HT1080 (cell line): ENCODE results near the gene USP11. TPM values are rescaled to one million over a fixed set of nuclear protein-coding genes. Genes with fewer than 3 reads are reported as not detected.

Experiments used
- DNase-seq: peaks from one replicate; pipeline ENCODE4 v3.0.0-alpha.2; 2015; ENCODE audit warnings: low read depth
- total RNA-seq: library from RNA; depleted of rRNA; stranded (reverse); fragments of >200 nt; shearing (Covaris generic); gene quantifications from 2 replicates; pipeline ENCODE4 v1.2.3, GENCODE V29; 2014

The USP11 gene
- total RNA-seq, 1 experiment from 2014 or later: 33.2 TPM

DNA sequence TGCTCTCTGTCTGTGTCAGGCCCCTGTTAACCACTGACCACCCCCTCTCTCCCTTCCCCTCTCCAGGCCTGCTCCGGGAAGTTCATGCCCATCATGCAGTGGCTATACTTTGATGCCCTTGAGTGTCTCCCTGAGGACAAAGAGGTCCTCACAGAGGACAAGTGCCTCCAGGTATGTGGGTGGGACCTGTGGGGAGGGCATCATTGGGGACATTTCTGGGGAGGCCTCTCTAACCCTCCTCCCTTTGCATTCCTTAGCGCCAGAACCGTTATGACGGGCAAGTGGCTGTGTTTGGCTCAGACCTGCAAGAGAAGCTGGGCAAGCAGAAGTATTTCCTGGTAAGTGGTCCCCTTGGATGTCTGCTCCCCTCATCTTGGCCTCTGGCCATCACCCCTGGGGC is 29.9 kb upstream of the USP11 start:
- DNase-seq: no peak

DNA sequence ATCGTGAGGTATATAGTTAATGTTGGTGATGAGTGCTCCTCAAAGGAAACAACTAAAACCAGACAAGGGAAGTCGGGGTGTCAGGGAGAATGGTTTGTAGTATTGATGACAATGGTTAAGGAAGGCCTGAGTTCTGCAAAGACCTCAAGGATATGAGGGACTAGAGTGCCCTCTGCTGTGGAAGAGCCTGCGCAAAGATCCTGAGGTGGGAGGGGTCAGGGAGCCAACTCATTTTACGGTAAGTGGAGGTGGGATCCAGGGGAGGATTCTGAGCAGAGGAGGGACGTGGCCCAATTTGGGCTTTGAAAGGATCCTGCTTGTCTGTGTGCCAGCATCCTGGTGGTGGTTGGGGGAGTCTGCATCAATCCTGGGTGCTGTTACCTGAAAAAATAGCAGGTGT is 27.8 kb upstream of the USP11 start:
- no peak for DNase-seq

DNA sequence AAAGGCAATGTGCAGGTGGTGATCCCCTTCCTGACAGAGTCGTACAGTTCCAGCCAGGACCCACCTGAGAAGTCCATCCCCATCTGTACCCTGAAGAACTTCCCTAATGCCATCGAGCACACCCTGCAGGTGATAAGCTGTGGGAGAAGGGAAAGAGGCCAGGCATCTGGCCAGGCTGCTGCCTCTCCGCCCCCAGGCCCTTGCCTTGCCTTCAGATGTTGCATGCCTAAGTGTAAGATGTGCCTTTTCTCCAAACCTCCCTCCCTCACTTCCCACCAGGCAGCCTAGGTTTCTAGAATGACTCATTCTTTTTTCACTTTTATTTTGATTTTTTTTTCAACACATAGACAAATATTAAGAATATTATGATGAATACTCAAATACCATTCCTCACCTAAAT is 26.5 kb upstream of the USP11 start:
- no peak for DNase-seq

DNA sequence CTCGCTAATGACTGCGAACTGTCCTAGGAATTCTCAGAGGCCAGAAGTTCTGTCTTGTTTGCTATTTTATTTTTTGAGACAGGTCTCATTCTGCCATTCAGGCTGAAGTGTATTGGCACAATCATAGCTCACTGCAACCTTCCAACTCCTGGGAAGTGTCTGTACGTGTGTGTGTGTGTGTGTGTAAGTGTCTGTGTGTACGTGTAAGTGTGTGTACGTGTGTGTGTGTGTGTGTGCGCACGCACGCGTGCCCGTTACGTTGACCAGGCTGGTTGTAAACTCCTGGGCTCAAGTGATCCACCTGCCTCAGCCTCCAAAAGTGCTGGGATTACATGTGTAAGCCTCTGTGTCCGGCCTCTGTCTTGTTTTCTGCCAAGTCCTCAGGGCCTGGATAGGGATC is 24.7 kb upstream of the USP11 start:
- DNase-seq: no peak

DNA sequence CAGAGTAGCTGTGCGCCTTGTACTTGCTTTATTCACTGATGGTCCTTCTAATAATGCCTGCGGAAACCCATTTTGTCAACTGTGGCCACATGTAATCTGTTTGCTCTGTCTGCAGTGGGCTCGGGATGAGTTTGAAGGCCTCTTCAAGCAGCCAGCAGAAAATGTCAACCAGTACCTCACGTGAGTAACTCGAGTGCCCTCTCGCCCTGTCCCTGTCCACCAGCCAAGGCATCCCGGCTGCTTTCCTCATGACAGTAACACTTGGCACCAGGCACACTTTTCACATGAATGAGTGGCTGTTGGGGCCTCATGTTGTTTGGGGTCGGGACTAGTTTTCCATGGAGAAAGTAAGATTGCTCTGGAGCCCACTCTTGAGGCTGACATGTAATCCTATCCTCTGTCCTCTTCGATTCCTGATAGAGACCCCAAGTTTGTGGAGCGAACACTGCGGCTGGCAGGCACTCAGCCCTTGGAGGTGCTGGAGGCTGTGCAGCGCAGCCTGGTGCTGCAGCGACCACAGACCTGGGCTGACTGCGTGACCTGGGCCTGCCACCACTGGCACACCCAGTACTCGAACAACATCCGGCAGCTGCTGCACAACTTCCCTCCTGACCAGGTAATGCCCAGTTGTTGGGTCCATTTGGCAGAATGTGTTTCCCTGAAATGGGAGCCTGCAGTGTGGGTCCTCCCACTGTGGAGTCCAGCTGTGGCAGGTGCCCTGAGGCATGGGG is 23.1 kb upstream of the USP11 start:
- DNase-seq: no peak

DNA sequence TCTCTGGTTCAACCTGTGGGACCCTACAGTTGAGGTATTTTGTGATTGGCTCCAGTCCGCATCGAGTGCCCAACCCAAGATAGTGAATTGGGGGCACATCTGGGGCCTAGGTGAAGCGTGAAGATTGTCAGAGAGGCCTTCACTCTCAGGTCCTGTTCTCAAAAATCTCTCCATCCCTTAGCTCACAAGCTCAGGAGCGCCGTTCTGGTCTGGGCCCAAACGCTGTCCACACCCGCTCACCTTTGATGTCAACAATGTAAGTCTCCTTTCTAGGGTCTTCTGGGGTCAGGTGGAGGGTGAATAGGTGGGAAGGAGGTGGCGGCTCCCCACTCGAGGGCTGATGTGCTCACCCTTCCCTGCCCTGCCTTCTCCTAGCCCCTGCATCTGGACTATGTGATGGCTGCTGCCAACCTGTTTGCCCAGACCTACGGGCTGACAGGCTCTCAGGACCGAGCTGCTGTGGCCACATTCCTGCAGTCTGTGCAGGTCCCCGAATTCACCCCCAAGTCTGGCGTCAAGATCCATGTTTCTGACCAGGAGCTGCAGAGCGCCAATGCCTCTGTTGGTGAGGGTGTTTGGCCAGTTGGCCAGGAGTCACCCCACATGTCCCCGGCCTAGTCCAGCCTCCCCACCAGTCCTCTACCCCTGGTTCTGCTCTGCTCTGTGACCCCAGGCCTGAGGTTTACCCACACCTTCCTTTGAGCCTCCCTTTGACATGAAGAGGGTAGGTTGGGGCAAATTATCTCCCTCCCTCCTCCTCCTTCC is 22.0 kb upstream of the USP11 start:
- DNase-seq: no peak

DNA sequence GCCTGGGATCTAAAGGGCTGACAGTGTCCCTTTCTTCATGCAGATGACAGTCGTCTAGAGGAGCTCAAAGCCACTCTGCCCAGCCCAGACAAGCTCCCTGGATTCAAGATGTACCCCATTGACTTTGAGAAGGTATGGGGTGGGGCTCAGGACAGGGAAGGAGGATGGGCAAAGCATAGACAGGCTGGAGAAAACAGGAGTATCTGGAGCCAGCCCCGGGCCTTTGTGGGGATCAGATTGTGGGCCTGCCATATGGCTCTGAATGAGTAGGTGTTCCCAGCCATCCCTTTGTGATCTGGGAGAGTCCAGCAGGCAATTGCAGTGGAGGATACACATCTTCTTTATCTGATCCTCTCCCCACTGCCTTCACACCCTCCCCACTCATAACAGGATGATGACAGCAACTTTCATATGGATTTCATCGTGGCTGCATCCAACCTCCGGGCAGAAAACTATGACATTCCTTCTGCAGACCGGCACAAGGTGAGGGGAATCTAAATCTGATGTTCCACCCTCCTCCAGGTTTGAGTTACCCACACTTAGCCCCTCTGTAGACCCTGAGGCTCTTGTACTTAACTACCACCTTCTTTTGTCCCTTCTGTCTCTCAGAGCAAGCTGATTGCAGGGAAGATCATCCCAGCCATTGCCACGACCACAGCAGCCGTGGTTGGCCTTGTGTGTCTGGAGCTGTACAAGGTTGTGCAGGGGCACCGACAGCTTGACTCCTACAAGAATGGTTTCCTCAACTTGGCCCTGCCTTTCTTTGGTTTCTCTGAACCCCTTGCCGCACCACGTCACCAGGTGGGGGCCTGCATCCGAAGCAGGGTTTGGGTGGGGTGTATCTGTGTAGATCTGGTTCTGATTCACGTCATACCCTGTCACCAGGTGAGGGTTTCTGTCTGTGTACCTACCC is 20.2 kb upstream of the USP11 start:
- no peak for DNase-seq

DNA sequence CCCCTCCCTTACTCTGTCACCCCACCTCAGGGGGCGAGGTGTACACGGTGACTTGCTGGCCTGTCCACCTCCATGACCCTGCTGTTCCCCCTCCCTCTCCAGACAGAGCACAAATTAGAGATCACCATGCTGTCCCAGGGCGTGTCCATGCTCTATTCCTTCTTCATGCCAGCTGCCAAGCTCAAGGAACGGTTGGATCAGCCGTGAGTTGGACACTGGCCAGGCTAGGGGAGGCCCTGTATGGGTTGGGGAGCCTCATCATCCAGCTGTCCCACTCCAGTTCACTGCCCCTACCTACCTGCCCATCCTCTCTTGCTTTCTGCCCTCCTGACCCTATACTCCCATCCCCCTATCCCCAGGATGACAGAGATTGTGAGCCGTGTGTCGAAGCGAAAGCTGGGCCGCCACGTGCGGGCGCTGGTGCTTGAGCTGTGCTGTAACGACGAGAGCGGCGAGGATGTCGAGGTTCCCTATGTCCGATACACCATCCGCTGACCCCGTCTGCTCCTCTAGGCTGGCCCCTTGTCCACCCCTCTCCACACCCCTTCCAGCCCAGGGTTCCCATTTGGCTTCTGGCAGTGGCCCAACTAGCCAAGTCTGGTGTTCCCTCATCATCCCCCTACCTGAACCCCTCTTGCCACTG is 18.3 kb upstream of the USP11 start:
- no peak for DNase-seq

DNA sequence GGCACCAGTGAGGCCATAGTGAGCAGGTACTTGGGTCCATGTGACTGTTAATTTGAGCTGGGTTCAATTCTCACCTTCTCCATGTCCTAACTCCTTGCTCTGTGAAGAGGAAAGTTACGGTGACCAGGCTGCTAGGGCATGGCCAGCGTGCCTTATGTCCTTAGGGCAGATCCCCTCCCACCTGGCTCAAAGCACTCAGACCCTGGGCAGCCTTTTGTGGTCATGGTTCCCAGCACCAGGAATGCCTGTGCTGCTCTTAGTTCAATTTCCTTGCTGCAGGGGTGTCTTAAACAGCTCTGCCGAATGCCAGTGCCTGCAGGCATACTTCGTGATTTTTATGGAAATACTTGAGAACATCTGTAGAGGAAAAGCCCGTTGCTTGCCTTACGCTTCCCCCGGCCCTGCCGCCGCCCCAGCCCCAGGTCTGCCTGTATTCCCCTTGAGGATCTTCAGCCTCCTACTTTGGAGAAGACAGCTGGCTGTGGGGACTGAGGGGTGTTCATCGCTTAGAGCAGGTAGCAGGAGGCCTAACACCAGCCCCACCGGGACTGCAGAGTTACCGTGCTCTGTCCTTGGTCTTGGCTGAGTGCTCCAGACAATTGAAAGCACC is 17.4 kb upstream of the USP11 start:
- DNase-seq: no peak

DNA sequence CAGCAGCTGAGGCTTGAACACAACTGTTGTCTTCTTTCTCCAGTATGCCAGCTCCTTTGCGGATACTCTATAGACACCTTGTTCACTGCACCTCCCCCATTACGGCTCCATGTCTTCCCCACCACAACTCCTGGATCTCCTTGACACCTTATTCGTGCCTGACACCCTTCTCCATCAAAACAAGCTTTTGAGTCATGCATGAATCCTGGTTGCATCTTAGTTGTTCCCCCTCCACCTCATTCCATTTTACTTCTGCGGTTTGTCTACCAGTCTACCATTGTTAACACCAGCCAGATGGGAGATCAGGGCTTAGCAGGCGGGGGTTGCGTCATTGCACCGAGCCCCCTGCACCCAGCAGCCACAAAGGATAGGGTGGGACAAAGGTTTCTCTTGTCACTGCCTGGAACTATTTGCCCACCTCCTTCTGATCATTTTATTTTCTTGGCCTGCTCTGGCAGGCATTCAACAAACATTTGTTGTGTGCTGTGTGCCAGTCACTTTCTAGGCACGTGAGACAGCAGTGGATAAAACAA is 16.4 kb upstream of the USP11 start:
- DNase-seq: no peak

DNA sequence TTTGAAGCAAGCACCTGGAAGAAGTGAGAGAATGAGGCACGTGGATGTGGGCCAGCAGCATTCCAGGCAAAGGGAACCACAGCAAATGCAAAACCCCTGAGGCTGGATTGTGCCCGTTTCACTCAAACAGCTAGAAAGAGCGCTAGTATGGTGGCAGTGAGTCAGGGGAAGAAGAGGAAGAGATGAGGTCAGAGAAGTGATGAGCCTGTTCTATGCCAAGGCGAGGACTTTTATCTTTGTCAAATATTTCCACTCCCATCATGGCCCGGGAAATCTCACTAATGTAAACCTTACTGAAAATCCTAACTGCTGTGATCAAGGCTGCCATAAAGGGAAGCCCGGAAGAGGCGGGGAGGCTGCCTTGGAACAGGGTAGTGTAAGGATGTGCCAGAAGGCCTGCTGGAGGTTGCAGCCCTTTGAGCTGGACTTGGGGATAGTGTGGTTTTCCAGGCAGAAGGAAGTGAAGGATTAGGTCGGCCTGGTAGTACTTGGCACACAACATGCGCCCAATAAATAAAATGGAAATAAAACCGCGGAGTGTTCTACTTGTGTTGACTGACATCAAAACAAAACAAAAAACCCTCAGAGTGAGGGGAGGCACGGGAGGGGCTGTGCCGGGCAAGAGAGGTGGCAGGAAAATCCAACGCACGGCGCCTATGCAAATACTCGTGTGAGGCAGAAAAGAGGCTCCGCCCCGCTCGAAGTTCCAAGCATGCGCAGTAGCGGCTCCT is 15.5 kb upstream of the USP11 start:
- DNase-seq: peak; percentile 64

DNA sequence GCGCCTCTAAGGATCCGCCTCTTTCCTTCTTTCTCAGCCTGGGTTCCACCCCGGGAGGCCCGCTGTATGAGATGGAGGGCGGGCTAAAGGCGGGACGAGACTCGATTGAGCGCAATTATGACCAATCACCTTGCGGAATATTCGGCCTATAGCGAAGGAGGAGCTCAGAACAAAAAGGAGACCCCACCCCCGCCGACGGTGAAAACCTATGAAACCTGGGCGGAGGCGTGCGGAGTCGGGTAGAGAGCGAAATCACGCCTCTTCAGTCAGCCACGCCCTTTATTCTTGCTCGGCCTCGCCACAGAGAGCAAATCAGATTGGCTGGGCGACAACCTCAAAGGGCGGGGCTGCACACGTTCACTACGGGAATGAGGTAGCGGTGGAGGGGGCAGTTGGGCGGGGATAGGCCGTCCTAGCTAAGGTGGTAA is 14.9 kb upstream of the USP11 start:
- DNase-seq: peak; percentile 98

DNA sequence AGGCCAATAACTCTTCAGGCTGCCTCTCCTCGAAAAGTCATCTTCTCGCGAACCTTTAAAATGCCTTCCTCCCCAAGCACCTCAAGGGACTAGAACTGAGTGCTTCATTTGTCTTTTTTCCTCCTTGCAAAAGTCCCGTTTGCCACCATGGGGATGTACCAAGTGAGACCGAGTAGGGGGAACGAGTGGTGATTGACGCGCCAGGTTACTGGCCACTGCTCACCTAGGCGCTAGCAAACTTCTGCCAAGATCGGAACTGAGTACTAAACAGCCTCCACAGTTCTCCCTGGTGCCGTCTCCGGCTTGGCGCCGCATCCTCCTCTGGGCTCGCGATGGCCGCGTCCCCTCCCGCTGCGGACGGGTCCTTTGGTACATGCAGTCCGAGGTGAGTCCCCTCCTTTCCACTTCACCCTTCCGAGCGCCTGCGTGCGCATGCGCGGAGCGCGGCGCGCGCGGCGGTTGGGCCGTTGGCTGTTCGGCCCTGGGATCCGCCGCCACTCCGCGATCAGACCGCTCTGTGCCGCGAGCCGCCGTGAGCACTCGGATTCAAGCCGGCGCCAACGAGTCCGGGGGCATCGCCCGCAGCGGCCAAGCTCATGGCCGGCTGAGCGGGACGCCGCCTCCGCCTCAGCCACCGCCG is 14.4 kb upstream of the USP11 start, which contains the start of gene CDK16:
Gene CDK16 (plus strand): TSS at position 402 of the 640 bp plus-strand sequence. CDS start 4,877 bp downstream, outside the sequence.
- DNase-seq: peak; percentile 73

DNA sequence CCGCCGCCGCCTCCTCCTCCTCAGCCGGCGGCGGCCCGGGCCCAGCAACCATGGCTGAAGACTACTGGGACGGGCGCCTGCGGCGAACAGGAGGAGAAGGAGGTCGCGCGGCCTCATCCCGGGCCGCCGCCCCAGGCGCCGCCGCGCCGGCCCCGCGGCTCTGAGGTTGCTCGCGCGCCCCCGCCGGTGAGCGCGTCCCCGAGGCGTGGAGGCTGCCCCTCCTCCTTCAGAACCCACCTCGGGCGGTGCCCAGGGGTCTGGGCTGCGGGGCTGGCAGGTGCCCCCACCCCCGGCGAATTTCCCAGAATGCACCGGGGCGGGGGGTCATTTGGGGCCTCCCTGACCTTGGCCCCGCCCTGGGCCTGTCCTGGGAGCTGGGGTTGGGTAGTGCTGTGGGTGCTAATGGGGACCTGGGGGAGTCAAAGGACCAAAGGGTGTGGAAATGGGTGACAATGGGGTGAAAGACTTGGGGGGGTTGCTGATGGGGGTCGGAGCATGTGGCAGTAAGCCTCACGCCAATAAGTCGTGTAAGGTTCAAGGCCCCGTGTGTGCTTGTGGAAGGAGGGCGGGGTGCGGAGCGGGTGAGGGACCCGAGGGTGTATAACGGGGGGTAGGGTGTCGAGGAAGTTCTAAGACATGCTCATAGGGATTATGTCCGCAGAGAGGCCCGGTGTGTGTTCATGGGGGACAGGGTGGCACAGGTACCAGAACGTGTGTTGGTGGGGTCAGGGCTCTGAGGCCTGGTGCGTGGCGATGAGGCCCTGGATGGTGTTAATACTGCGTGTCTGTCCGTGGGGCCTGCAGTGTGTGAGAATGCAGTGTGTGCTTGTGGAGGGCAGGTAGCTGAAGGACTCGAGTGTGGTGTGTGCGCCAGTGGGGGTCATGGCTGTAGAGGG is 13.6 kb upstream of the USP11 start:
- DNase-seq: peak; percentile 25

DNA sequence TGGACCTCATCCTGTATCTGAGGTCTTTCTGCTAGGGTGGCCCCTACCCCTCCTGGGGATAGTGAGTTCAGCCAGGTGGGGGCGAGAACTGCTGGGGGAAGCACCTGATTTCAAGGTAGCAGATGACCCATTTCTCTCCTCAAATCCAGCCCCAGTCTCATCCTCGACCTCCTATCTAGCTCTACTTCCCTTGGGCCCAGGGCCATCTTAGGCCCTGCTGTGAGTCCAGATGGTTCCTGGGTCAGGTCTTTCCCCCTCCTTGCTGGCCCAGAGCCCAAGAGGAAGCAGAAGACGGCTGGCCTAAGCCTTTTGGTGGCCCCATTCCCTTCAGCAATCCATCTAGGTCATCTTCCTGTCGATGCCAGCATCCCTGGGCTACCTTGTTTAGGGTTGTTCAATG is 11.1 kb upstream of the USP11 start:
- DNase-seq: no peak

DNA sequence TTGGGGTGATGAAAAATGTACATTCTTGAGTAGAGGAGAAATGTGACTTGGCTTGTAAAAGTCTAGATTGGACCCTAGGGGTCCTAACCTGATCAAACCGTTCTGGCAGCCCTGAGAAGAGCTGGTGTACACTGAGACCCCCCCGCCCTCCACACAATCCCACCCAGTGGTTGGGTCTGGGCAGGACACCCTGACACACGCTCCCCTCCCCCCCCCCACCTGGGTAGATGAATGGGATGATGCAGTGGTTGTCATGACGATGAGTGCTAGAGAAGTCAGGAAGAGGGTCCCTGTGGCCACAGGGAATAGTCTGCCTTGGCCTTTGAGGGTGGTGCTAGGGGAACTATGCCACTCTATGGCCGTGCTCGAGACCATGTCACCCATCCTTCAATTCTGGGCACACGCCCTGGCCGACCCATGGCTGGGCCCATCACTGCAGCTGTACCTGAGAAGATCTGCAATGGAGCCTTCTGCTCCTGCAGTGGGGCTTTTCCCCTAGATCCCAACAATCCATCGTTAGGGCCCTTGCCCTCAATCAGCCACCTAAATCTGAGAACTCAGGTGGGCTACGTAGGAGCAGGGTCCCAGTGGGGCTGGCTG is 10.0 kb upstream of the USP11 start:
- no peak for DNase-seq

DNA sequence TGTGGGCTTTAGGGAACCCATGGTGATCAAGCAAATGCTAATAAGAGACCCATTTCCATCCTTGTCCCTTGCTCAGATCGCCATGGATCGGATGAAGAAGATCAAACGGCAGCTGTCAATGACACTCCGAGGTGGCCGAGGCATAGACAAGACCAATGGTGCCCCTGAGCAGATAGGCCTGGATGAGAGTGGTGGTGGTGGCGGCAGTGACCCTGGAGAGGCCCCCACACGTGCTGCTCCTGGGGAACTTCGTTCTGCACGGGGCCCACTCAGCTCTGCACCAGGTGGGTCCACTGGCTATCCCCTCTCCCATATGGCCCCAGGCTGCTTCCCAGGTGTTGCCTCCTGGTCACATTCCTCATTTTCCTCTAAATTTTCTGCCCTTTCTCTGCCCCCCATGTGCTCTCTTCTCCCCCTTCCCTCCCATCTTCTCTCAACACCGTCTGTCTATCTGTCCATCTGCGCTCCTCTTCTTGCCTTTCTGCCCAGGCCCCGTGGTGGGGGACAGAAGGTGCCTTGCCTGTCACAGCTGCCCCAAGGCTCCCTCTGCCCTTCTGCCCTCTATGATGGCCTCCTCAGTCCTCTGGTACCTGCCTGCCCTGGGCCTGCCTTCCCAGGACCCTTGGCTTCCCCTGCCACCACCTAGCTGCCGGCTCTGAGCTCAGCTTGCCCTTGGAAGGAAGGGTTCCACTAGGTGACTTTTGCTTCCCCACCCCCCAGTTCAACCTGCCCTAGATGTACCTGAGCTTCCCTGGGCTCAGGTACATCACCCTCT is 9.1 kb upstream of the USP11 start:
- no peak for DNase-seq
